Right lobe of liver (tissue), 6 donors: Measurements from ENCODE around the gene CALML6. TPM values are rescaled to one million over a fixed set of nuclear protein-coding genes. Genes with fewer than 3 reads are reported as not detected.

Experiments used
- ATAC-seq, 4 donors: fragments of 200-7000 bp; cut with Tn5 transposase; one replicate each; pipeline ENCODE4 v1.9.1; 2020; ENCODE audit warnings: mild to moderate bottlenecking in 4 of 4, moderate library complexity in 4 of 4
- DNase-seq, 3 donors: peaks; one replicate each; pipeline ENCODE4 v3.0.0-alpha.2; 2020
- H3K27ac ChIP-seq, 3 donors: fragments of 200-600 bp; one replicate each; pipeline ENCODE4 v1.8.0; 2022
- H3K27me3 ChIP-seq, 2 donors: fragments of 200-600 bp; one replicate each; pipeline ENCODE4 v1.8.0; 2022
- H3K36me3 ChIP-seq, 4 donors: fragments of 200-600 bp; sonication (generic) in 1 of 4; one replicate each; pipeline versions ENCODE4 v1.5.1 to v1.8.0; 2017 to 2022; ENCODE audit warnings: control low read depth in 1 of 4
- H3K4me1 ChIP-seq, 4 donors: fragments of 200-600 bp; sonication (generic) in 1 of 4; one replicate each; pipeline versions ENCODE4 v1.5.1 to v1.8.0; 2017 to 2022; ENCODE audit warnings: control low read depth in 1 of 4
- H3K4me3 ChIP-seq, 3 donors: fragments of 200-600 bp; one replicate each; pipeline ENCODE4 v1.8.0; 2022
- H3K9me3 ChIP-seq, 4 donors: fragments of 200-600 bp; sonication (generic) in 1 of 4; one replicate each; pipeline versions ENCODE4 v1.5.1 to v1.8.0; 2017 to 2022; ENCODE audit warnings: control low read depth in 1 of 4
- POLR2A ChIP-seq: fragments of 450-650 bp; IDR thresholded peaks from one replicate; pipeline ENCODE4 v1.6.1; 2017; ENCODE audit warnings: antibody characterized with exemption, mild to moderate bottlenecking
- WGBS: methylation state at CpG from one replicate; pipeline ENCODE4 v1.1.6; 2018; ENCODE audit warnings: low coverage, low lambda C conversion rate; ENCODE audit not compliant: insufficient coverage; ENCODE audit errors: missing lambda C conversion rate; 5-methylcytosine and 5-hydroxymethylcytosine counted together
- intact Hi-C, 2 donors: fragments of 100-400 bp; cut with DNase I; formaldehyde crosslinking; loops; one replicate each; pipeline versions ENCODE4 v1.11.2 to v1.14.1; 2022
- total RNA-seq, 6 experiments: library from RNA; depleted of rRNA in 2 of 6; stranded (reverse); fragments of >200 nt in 2 of 6; fragmentation: NEBNext Ultra II Directional in 3 of 6; extraction: Animal tissue kit (Norgen Biotek cat#: 25700) in 3 of 6; gene quantifications; one replicate each; pipeline versions ENCODE4 v1.1.0 to v1.2.4, GENCODE V29; 2016 to 2023
- TF ChIP-seq, protein P1 (sequence below), 4 donors: fragments of 200-600 bp in 3 of 4; fragments of 450-650 bp in 1 of 4; IDR thresholded peaks; one replicate each; pipeline versions ENCODE4 v1.5.1 to v1.8.0; 2016 to 2022; ENCODE audit warnings: antibody characterized with exemption in 4 of 4, mild to moderate bottlenecking in 2 of 4
- donor health status: DM: no; HTN: yes; CAD: no.
- donor health status: DM: no; HTN: no; CAD: no.
- donor health status: DM: no; HTN: no; CAD: no.
- donor health status: DM: no; HTN: yes; CAD: no.
- donor health status: DM: no; HTN: yes; CAD: no.

Gene CALML6
- total RNA-seq, 6 experiments from 2014 or later = 0.44 to 1.4 (median 0.58) TPM; not detected in 2

DNA sequence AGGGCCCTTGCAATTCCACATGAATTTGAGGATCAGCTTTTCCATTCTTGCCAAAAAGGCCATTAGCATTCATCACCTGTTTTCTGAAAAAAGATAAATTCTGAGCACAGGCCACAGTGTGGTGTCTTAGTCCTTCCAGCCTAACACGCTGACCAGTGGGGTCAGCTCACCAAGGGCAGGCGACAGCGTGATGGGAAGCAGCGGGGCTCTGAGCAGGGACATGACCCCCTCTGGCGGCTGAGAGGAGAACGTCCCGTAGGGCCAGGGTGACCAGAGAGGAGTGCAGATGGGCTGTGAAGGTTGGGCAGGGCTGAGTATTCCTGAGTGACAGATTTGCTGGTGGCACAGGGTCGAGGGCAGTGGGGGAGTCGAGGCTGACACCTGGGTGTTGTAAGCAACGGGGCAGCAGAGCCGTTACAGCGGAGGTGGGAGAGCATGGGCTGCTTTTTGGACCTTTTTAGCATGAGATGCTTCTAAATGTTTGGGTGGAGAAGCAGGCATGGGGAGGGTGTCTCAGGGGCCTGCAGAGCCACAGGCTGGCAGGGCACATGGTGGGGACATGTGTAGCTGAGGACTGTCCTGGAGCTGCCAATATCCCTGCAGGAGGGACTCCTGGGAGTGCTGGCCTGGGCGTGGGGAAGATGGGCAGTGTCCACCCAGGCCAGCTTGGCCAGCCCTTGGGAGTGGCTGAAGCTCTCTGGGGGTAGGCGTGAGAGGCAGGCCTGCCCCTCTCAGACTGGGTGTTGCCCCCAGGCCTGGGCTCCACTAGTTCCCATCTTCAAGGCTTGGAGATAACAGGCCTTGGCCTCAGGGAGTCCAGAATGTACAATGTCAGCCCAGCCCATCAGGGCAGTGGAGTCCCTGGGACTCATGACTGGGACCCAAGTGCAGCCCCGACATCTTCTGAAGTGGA is 8.6 kb upstream of the CALML6 start:
- Histone ChIP-seq H3K9me3 (no peaks in the 10 kb centered on the region), H3K4me3 (no peak overlapping the region), H3K27ac (no peak overlapping the region), H3K4me1 (peaks cover 3 to 18% (median 4%) of the 10 kb centered on the region in 4 donors), H3K36me3 (no peaks in the 10 kb centered on the region), H3K27me3 (no peaks in the 10 kb centered on the region)
- TF ChIP-seq, protein P1, sequence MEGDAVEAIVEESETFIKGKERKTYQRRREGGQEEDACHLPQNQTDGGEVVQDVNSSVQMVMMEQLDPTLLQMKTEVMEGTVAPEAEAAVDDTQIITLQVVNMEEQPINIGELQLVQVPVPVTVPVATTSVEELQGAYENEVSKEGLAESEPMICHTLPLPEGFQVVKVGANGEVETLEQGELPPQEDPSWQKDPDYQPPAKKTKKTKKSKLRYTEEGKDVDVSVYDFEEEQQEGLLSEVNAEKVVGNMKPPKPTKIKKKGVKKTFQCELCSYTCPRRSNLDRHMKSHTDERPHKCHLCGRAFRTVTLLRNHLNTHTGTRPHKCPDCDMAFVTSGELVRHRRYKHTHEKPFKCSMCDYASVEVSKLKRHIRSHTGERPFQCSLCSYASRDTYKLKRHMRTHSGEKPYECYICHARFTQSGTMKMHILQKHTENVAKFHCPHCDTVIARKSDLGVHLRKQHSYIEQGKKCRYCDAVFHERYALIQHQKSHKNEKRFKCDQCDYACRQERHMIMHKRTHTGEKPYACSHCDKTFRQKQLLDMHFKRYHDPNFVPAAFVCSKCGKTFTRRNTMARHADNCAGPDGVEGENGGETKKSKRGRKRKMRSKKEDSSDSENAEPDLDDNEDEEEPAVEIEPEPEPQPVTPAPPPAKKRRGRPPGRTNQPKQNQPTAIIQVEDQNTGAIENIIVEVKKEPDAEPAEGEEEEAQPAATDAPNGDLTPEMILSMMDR (IDR thresholded peaks at IDR 0.05) = peak; percentile 89 to 93 (median 93)
- no peak for TF ChIP-seq POLR2A
- intact Hi-C loops = loop anchor here (5.0 to 10.0 kb wide), 3 partner anchors 112 to 152 kb away; no protein-coding TSS in a partner anchor
- peak; percentile 88 to 92 (median 91) for DNase-seq
- ATAC-seq = peak; percentile 71 to 79 (median 72)
- 6% methylated on average over 12 of the region's 15 CpGs for WGBS

DNA sequence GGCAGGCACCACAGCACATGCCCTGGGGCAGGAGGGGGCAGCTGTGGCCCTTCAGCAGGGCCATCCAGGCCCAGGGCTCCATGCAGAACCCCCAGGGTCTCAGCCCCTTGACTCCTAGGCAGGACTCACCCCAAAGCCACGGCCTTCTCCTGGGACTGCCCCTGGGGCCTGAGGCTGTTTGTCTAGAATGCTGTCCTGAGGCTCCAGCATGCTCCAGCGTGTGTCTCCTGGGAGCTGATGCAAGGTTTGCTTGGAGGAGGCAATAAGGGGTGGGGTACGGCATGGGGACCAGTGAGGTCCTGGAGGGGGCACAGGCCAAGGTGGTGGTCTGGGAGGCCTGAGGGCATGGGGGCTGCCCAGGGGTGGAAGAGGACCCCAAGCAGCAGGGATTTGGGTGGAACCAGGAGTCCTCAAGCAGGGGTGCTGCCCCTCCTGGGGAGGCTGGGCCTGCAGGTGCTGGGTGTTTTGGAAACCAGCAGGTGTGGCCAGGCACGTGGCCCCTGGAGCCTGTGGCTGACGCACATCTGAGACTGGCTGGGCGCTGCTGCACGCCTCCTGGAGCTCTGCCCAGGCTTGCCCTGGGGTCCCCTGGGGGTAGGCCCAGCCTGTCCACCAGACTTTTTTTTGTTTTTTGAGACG is 7.8 kb upstream of the CALML6 start:
- 75% methylated on average over 3 of the region's 8 CpGs for WGBS
- Histone ChIP-seq H3K4me1 (peaks cover 3 to 18% (median 4%) of the 10 kb centered on the region in 4 donors), H3K27ac (no peak overlapping the region), H3K4me3 (no peak overlapping the region), H3K36me3 (no peaks in the 10 kb centered on the region), H3K9me3 (no peaks in the 10 kb centered on the region), H3K27me3 (no peaks in the 10 kb centered on the region)
- intact Hi-C loops = loop anchor here (5.0 to 10.0 kb wide), 3 partner anchors 112 to 152 kb away; no protein-coding TSS in a partner anchor
- TF ChIP-seq, protein P1 (IDR thresholded peaks at IDR 0.05) = no peak
- TF ChIP-seq POLR2A = no peak
- ATAC-seq (no peak), DNase-seq (peak; percentile 38 to 69 (median 58))

DNA sequence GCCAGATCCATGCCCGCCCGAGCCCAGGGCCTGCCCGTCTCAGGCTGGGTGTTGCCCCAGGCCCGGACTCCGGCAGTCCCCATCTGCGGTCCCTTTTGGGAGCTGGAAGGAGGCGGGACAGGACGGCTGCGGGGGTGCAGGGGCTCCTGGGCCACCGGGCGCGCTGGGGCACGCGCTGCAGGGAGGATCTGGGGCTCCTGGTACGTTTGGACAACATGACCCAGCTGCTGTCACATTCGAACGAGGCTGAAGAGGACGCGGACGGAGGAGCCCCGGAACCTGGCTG is 6.6 kb upstream of the CALML6 start:
- ATAC-seq (peak; percentile 0 to 6 (median 4)), DNase-seq (peak in 2 of 3 donors; percentile 65 to 75)
- Histone ChIP-seq H3K27ac (peak overlapping the region; percentile 76 to 88 (median 82)), H3K36me3 (no peaks in the 10 kb centered on the region), H3K4me3 (peak overlapping the region; percentile 73 to 81 (median 75)), H3K27me3 (no peaks in the 10 kb centered on the region), H3K4me1 (peaks cover 3 to 18% (median 4%) of the 10 kb centered on the region in 4 donors), H3K9me3 (no peaks in the 10 kb centered on the region)
- no CpG with 5 or more reads among the region's 21 CpGs for WGBS
- TF ChIP-seq, protein P1 (IDR thresholded peaks at IDR 0.05) = no peak
- TF ChIP-seq POLR2A = no peak
- intact Hi-C loops = loop anchor here (5.0 to 10.0 kb wide), 3 partner anchors 114 to 154 kb away; no protein-coding TSS in a partner anchor

DNA sequence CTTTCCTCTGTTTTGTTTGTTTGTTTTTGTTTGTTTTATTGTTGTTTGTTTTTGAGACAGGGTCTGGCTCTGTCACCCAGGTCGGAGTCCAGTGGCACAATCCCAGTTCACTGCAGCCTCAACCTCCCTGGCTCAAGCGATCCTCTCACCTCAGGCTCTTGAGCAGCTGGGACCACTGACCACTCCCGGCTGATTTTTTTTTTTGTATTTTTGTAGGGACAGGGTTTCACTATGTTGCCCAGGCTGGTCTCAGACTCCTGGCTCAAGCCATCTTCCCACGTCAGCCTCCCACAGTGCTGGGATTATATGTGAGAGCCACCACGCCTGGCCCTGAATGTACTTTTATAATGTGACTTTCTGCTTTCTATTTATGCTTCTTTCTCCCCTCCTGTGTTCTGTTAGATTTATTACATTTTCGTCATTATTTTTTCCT is 5.0 kb upstream of the CALML6 start:
- H3K27ac ChIP-seq = peak overlapping the region; percentile 67 to 76 (median 71)

More for the DNA sequence above, 5.0 kb upstream of the CALML6 start:
- H3K27me3 ChIP-seq = no peaks in the 10 kb centered on the region
- H3K4me1 ChIP-seq = peaks cover 3 to 18% (median 4%) of the 10 kb centered on the region in 4 donors
- H3K9me3 ChIP-seq = no peaks in the 10 kb centered on the region
- H3K4me3 ChIP-seq = peak overlapping the region; percentile 54 to 61 (median 59)
- peak in 1 of 4 donors; percentile 1 for ATAC-seq
- 59% methylated on average over 6 of the region's 6 CpGs for WGBS
- no peaks in the 10 kb centered on the region for H3K36me3 ChIP-seq
- TF ChIP-seq, protein P1 (IDR thresholded peaks at IDR 0.05) = no peak
- no peak for TF ChIP-seq POLR2A
- DNase-seq = peak in 1 of 3 donors; percentile 31
- intact Hi-C loops = no loop called here
